PC-9 (cell line): ENCODE measurements around the gene COL18A1. TPM values are rescaled to one million over a fixed set of nuclear protein-coding genes. Genes with fewer than 3 reads are reported as not detected.

Experiments used
- BruUV-seq: library from RNA; stranded (reverse); fragments of 400-500 nt; replicated peaks from 2 replicates; lab custom pipeline; 2021; lab: Mats Ljungman, UMichigan
- CTCF ChIA-PET: fragments of 300-600 bp; sonication (Branson Sonifier 250); formaldehyde crosslinking; loops from one replicate; lab custom pipeline; 2022; ENCODE audit warnings: antibody characterized with exemption; lab: Charles Lee
- POLR2A ChIA-PET: fragments of 300-600 bp; sonication (Branson Sonifier 250); formaldehyde crosslinking; loops from one replicate; lab custom pipeline; 2022; ENCODE audit warnings: antibody characterized with exemption; ENCODE audit not compliant: unreplicated experiment; lab: Charles Lee
- DNase-seq, 2 experiments: peaks; one replicate each; pipeline versions ENCODE4 v3.0.0 to v3.0.0-alpha.2; 2015 to 2022; ENCODE audit warnings: mixed read lengths in 1 of 2
- H2AFZ ChIP-seq: fragments of 200-600 bp; sonication (generic); 2 replicates; pipeline ENCODE4 v1.8.1; 2017; ENCODE audit warnings: antibody characterized with exemption
- H3F3A ChIP-seq: fragments of 200-600 bp; sonication (generic); 2 replicates; pipeline ENCODE4 v1.8.1; 2017; ENCODE audit warnings: antibody characterized with exemption, mild to moderate bottlenecking, low read depth; ENCODE audit not compliant: insufficient read depth
- H3K27ac ChIP-seq: fragments of 200-600 bp; sonication (generic); 2 replicates; pipeline ENCODE4 v1.6.1; 2016; ENCODE audit warnings: mixed run types
- H3K27me3 ChIP-seq: fragments of 200-600 bp; sonication (generic); 2 replicates; pipeline ENCODE4 v1.6.1; 2016; ENCODE audit warnings: low read depth, mixed run types; ENCODE audit not compliant: insufficient read depth
- H3K36me3 ChIP-seq: fragments of 200-600 bp; sonication (generic); 2 replicates; pipeline ENCODE4 v1.6.1; 2016; ENCODE audit warnings: low read depth, mixed run types
- H3K4me1 ChIP-seq: fragments of 200-600 bp; sonication (generic); replicated peaks from 2 replicates; pipeline ENCODE4 v1.6.1; 2016; ENCODE audit warnings: mixed run types; ENCODE audit not compliant: insufficient read depth
- H3K4me2 ChIP-seq: fragments of 200-600 bp; sonication (generic); 2 replicates; pipeline ENCODE4 v1.6.1; 2017; ENCODE audit warnings: mixed run types
- H3K4me3 ChIP-seq: fragments of 200-600 bp; sonication (generic); 2 replicates; pipeline ENCODE4 v1.6.1; 2016; ENCODE audit warnings: mixed run types
- H3K79me2 ChIP-seq: fragments of 200-600 bp; sonication (generic); 2 replicates; pipeline ENCODE4 v1.6.1; 2017; ENCODE audit warnings: low read depth, mixed run types
- H3K9me2 ChIP-seq: fragments of 200-600 bp; sonication (generic); 2 replicates; pipeline ENCODE4 v1.8.1; 2017; ENCODE audit warnings: mild to moderate bottlenecking; ENCODE audit not compliant: insufficient read depth
- H3K9me3 ChIP-seq: fragments of 200-600 bp; sonication (generic); 2 replicates; pipeline ENCODE4 v1.8.1; 2016; ENCODE audit warnings: low read depth; ENCODE audit not compliant: insufficient read depth
- H4K20me1 ChIP-seq: fragments of 200-600 bp; sonication (generic); 2 replicates; pipeline ENCODE4 v1.8.1; 2017; ENCODE audit not compliant: insufficient read depth
- EZH2 ChIP-seq: fragments of 200-600 bp; sonication (generic); IDR thresholded peaks from 2 replicates; pipeline ENCODE4 v1.8.0; 2017; ENCODE audit warnings: antibody characterized with exemption, low read depth
- intact Hi-C: fragments of 100-400 bp; cut with micrococcal nuclease; formaldehyde crosslinking; loops from one replicate; pipeline ENCODE4 v1.10.0; 2022; ENCODE audit not compliant: unreplicated experiment
- total RNA-seq: library from RNA; stranded (reverse); gene quantifications from 2 replicates; pipeline ENCODE4 v1.2.3, GENCODE V29; 2021
- TF ChIP-seq, protein P1 (sequence below): fragments of 200-600 bp; sonication (generic); conservative IDR thresholded peaks from 2 replicates; pipeline ENCODE4 v1.6.1; 2017; ENCODE audit warnings: mixed run types, antibody characterized with exemption, mild to moderate bottlenecking, moderate library complexity

The COL18A1 gene
- total RNA-seq, 1 experiment from 2014 or later = 82.4 TPM

DNA sequence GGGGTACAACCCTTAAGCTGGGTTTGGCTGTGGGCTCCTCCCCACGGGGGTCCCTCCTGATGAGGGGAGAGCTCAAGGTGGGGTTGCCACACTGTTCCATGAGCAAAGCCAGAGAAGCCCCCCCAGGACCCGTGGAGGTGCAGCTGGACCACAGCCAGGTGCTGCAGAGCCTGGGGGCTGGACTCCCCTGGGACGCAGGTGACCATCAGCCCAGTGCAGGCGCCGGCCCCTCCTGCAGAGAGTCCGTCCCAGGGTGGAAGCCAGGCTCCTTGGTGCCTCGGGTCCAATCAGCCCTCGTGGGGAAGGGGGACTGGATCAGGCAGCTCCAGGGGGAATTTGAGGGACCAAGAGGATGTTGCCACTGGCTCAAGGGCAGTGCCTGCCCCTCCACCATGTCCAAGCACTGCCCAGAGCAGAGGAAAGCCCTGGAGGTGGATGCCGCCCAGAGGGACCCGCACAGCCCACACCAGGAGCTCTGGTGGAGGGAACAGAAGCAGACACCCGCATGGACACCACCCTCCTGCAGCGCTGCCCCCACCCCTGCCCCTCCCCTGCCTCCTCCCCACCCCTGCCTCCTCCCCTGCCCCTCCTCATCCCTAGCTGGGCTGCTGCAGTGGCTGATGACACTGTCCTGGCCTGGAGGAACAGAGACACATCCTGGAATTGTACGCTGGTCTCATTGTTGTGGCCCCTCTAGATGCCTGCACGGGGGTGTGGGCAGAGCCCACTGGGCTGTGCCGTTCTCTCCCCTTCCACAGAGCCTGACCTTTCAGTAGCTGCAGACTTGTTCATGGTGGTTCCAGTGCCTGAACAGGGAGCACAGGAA lies 30.8 kb upstream of the COL18A1 start:
- Histone ChIP-seq H3K36me3 (no peaks in the 10 kb centered on the region), H4K20me1 (no peaks in the 10 kb centered on the region), H3K9me3 (no peaks in the 10 kb centered on the region; the same call in 1 of the 2 replicates), H3K4me1 (peaks cover 6% of the 10 kb centered on the region; the same call in 1 of the 2 replicates), H3K4me2 (no peak overlapping the region), H3K4me3 (no peak overlapping the region), H3K79me2 (no peaks in the 10 kb centered on the region), H3K27ac (no peak overlapping the region), H3K27me3 (no peaks in the 10 kb centered on the region), H2AFZ (no peak overlapping the region), H3K9me2 (no peaks in the 10 kb centered on the region), H3F3A (peaks cover 11% of the 10 kb centered on the region; the same call in 1 of the 2 replicates)
- intact Hi-C loops = no loop called here
- ChIA-PET CTCF (interaction anchor here (0.6 kb wide), 1 partner anchor 32 kb away, joined by 9 read pairs; no protein-coding TSS in a partner anchor), POLR2A (interaction anchor here (0.6 kb wide), 1 partner anchor 87 kb away, joined by 3 read pairs; the partner anchor contains the start of gene POFUT2)
- DNase-seq = no peak
- TF ChIP-seq EZH2 = no peak
- TF ChIP-seq, protein P1, sequence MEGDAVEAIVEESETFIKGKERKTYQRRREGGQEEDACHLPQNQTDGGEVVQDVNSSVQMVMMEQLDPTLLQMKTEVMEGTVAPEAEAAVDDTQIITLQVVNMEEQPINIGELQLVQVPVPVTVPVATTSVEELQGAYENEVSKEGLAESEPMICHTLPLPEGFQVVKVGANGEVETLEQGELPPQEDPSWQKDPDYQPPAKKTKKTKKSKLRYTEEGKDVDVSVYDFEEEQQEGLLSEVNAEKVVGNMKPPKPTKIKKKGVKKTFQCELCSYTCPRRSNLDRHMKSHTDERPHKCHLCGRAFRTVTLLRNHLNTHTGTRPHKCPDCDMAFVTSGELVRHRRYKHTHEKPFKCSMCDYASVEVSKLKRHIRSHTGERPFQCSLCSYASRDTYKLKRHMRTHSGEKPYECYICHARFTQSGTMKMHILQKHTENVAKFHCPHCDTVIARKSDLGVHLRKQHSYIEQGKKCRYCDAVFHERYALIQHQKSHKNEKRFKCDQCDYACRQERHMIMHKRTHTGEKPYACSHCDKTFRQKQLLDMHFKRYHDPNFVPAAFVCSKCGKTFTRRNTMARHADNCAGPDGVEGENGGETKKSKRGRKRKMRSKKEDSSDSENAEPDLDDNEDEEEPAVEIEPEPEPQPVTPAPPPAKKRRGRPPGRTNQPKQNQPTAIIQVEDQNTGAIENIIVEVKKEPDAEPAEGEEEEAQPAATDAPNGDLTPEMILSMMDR = no peak
- no TSS peak for BruUV-seq

DNA sequence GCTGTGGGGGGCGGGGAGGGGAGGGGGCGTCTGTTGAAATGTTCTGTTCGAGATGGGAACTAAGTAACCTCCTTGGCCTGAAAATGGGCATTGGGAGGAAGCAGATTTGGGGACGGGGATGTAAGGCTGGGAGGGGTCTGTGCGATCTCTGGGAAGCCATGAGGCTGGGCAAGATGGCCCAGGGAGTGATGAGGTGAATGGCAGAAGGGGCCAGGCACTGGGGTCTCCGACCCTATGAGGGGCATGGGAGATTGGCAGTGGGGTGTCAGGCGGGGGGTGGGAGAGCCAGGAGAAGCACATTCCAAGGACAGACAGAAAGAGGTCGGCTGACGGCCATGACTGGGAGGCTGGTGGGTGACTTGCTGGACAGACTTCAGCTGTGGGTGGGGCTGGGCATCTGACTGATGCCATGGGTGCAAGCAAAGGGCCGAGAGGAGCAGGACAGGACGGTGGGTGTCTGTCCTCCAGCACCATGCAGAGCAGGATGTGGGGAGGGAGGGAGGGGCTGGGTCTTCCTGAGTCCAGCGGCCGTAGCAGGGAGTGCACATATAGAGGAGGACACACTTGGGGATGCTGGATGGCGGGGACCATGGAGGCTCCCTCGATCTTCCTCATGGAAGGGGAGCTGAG lies 30.0 kb upstream of the COL18A1 start:
- CTCF ChIA-PET = interaction anchor here (0.6 kb wide), 1 partner anchor 31 kb away, joined by 9 read pairs; no protein-coding TSS in a partner anchor

More for the DNA sequence above, 30.0 kb upstream of the COL18A1 start:
- Histone ChIP-seq H3K4me2 (no peak overlapping the region), H2AFZ (no peak overlapping the region), H3K9me3 (no peaks in the 10 kb centered on the region; the same call in 1 of the 2 replicates), H3K27ac (no peak overlapping the region), H3K36me3 (no peaks in the 10 kb centered on the region), H3K9me2 (no peaks in the 10 kb centered on the region), H3F3A (peaks cover 11% of the 10 kb centered on the region; the same call in 1 of the 2 replicates), H4K20me1 (no peaks in the 10 kb centered on the region), H3K4me3 (no peak overlapping the region), H3K79me2 (no peaks in the 10 kb centered on the region), H3K27me3 (no peaks in the 10 kb centered on the region), H3K4me1 (peaks cover 6% of the 10 kb centered on the region; the same call in 1 of the 2 replicates)
- no peak for DNase-seq
- POLR2A ChIA-PET = interaction anchor here (0.6 kb wide), 1 partner anchor 87 kb away, joined by 3 read pairs; the partner anchor contains the start of gene POFUT2
- intact Hi-C loops = no loop called here
- no TSS peak for BruUV-seq
- TF ChIP-seq, protein P1 = no peak
- TF ChIP-seq EZH2 = no peak
